Measurements from ENCODE around the gene GCFC2. TPM values are rescaled to one million over a fixed set of nuclear protein-coding genes. Genes with fewer than 3 reads are reported as not detected.

Gene GCFC2
- total RNA-seq (2022; extraction: Qiagen RNA extraction) = 14.4 to 20.8 TPM (median 15.2 TPM) in 5 replicates

DNA sequence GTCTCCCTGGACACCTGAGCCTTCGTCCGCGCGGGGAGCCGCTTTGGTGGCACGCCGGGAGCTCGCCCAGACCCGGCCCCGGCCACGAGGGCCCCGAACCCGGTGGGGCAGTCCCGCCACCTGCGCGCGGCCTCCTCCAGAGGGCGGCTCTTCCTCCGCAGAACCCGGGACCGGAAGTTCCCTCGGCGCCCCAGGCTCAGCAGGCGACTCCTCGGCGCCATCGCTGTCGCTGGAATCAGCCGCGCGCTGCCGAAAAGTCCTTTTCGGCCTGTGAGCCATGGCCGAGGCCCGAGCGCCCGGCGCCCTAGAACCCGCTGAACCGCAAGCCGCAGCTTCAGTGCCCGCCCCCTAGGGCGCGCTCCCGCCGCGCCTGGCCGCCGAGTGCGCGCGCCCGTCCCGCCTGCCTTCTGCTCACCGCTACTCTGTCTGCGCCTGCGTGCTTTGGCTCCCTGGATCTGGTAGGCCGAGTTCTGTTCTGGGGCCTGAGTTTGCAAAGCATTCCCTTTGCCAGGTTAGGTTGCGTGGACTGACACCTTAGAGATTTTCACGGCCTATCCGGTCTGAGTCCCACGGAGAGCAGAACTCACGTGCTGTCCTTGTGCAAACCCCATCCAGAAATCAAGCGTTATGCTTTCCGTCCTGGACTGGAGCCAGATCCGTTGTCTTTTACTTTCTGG is at the start of gene GCFC2:
TSS of gene GCFC2 (minus strand) at position 339 of the 677 bp plus-strand sequence. CDS start at position 279, 60 bp downstream.

DNA sequence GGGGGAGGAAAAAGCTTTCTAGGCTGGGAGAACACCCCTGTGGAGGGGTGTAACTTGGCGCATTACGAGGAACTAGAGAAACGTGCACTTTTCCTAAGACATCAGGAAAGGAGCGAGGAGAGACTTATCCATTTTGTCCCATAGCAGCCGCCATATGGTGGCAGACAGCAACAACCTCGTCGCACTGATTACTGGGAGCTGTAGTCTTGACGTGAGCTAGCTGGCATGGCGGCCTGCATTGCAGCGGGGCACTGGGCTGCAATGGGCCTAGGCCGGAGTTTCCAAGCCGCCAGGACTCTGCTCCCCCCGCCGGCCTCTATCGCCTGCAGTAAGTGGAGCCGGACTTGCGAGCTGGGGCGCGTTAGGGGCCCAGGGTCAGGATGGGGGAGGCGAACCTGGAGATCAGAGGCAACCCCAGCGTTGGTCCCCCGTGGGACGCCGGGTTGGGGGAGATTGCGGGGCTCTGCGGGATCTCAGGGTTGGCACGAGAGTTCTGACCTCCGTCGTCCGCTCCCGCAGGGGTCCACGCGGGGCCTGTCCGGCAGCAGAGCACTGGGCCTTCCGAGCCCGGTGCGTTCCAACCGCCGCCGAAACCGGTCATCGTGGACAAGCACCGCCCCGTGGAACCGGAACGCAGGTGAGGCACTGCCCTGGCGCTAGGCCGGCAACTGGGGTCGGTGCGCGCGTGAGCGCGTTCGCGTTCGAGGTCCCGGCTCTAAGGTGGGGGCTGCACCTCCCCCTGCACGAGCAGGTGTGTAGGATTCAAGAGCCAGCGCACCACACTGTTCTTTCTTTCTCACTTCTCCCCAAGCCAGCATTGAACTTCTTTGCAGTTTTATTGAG is 63.9 kb downstream of the GCFC2 start, which contains the start of gene MRPL19:
TSS of gene MRPL19 (plus strand) at position 201 of the 843 bp plus-strand sequence. CDS start at position 226, 25 bp downstream.

Other genes starting within 250 kb of the GCFC2 start
- gene EVA1A, start 150.0 kb downstream of the GCFC2 start, total RNA-seq (2022; extraction: Qiagen RNA extraction) = 7.8 to 14.0 TPM (median 9.1 TPM) in 5 replicates
- gene MRPL19, start 64.1 kb downstream of the GCFC2 start, total RNA-seq (2022; extraction: Qiagen RNA extraction) = 63.7 to 75.0 TPM (median 67.7 TPM) in 5 replicates